ENCODE measurements around the gene POC1A. TPM values are rescaled to one million over a fixed set of nuclear protein-coding genes. Genes with fewer than 3 reads are reported as not detected.

POC1A gene
- polyA plus RNA-seq, 1 donor (not counting 4 experiments of a cell fraction or from before 2014, with no cell fraction given) = 11.5 TPM

DNA sequence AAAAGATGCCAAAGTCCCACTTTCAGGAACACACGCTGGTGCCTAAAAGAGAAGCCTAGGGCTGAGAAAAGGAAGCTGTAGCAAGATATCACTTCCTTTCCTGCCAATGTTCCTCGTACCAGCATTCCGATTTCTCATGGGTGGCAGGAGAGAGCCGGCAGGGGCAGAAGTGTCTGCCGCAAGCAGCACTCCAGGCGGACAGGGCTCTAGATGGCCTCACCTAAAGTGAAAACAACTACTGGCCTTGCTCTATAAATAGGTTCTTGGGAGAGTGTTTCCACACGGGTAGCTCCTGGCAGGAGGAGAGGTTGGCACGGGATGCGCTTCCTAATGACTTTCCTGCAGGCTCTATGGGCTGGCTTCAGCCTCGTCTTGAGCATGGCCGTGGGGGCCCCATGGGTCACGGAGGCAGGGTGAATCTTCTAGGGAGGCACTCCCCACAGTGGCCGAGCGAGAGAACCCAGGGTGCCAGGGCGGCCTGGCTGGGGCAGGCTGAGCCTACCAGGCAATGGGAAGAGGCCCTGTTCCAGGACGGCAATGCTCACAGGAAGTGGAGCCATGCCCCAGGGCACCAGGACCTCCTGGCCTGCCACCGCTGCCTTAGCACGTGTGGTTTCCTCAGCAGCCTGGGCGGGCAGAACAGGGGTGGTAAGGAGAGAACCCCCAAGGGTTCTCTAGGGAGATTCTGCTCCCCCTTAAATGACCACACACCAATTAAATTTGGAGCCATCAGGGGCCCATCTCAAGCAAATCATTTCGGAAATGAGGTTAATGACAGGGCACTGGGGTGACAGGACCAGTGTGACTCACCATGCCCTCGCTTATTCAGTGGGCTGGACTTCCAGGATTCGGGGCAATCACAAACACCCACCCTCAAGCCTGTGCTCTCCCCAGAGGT is 83.2 kb downstream of the POC1A start:
- Histone ChIP-seq H3K9ac (ENCODE audit: control insufficient read depth, extremely low read depth, insufficient read depth, low read length) (no peak overlapping the region), H3K79me2 (ENCODE audit: control insufficient read depth, insufficient read depth, low read length) (no peaks in the 10 kb centered on the region), H3K4me2 (ENCODE audit: control insufficient read depth, extremely low read depth, insufficient read depth, low read depth, low read length) (peak overlapping the region; percentile 18), H3K27ac (ENCODE audit: control insufficient read depth, insufficient read depth, low read length) (no peak overlapping the region), H3K9me3 (ENCODE audit: control insufficient read depth, low read depth, low read length) (no peaks in the 10 kb centered on the region), H4K20me1 (ENCODE audit: control insufficient read depth, extremely low read depth, insufficient read depth, low read length) (no peaks in the 10 kb centered on the region), H3K9me1 (ENCODE audit: control insufficient read depth, extremely low read depth, insufficient read depth, low read length) (no peaks in the 10 kb centered on the region), H2AFZ (ENCODE audit: control insufficient read depth, low read length) (peak overlapping the region; percentile 2), H3K4me1 (ENCODE audit: control insufficient read depth, extremely low read depth, insufficient read depth, low read length) (peaks cover 30% of the 10 kb centered on the region), H3K4me3 (ENCODE audit: control insufficient read depth in 2 of 3, extremely low read depth in 1 of 3, insufficient read depth in 2 of 3, low read depth in 1 of 3, low read length in 3 of 3) (no peak overlapping the region), H3K36me3 (ENCODE audit: control insufficient read depth in 2 of 2, extremely low read depth in 1 of 2, insufficient read depth in 2 of 2, low read length in 2 of 2) (peaks cover 0 to 3% of the 10 kb centered on the region in 2 experiments), H3K27me3 (ENCODE audit: control insufficient read depth, extremely low read depth, insufficient read depth, low read length) (no peaks in the 10 kb centered on the region)
- dilution Hi-C loops (cut with MboI; ENCODE audit: extremely low pct_ligation_motif_present, low sequenced_read_pairs) = no loop called here
- DNase-seq (ENCODE audit: low read depth, low spot score) (no peak), FAIRE-seq (peak; percentile 53)
- TF ChIP-seq, protein P1, sequence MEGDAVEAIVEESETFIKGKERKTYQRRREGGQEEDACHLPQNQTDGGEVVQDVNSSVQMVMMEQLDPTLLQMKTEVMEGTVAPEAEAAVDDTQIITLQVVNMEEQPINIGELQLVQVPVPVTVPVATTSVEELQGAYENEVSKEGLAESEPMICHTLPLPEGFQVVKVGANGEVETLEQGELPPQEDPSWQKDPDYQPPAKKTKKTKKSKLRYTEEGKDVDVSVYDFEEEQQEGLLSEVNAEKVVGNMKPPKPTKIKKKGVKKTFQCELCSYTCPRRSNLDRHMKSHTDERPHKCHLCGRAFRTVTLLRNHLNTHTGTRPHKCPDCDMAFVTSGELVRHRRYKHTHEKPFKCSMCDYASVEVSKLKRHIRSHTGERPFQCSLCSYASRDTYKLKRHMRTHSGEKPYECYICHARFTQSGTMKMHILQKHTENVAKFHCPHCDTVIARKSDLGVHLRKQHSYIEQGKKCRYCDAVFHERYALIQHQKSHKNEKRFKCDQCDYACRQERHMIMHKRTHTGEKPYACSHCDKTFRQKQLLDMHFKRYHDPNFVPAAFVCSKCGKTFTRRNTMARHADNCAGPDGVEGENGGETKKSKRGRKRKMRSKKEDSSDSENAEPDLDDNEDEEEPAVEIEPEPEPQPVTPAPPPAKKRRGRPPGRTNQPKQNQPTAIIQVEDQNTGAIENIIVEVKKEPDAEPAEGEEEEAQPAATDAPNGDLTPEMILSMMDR (optimal IDR thresholded peaks at IDR 0.05 in 1 of 3, IDR thresholded peaks at IDR 0.05 in 1 of 3, conservative IDR thresholded peaks at IDR 0.05 in 1 of 3; ENCODE audit: extremely low read depth in 1 of 3, insufficient read depth in 2 of 3, low read length in 3 of 3) = no peak
- TF ChIP-seq EZH2 (IDR thresholded peaks at IDR 0.05; ENCODE audit: low read length) = no peak

- H3K4me2 ChIP-seq (ENCODE audit: control insufficient read depth, extremely low read depth, insufficient read depth, low read depth, low read length) = no peak overlapping the region
- H4K20me1 ChIP-seq (ENCODE audit: control insufficient read depth, extremely low read depth, insufficient read depth, low read length) = no peaks in the 10 kb centered on the region
- H3K36me3 ChIP-seq (ENCODE audit: control insufficient read depth in 2 of 2, extremely low read depth in 1 of 2, insufficient read depth in 2 of 2, low read length in 2 of 2) = peaks cover 0 to 3% of the 10 kb centered on the region in 2 experiments
- no peaks in the 10 kb centered on the region for H3K79me2 ChIP-seq (ENCODE audit: control insufficient read depth, insufficient read depth, low read length)
- FAIRE-seq (no peak), DNase-seq (ENCODE audit: low read depth, low spot score) (no peak)
- dilution Hi-C loops (cut with MboI; ENCODE audit: extremely low pct_ligation_motif_present, low sequenced_read_pairs) = no loop called here
- TF ChIP-seq EZH2 (IDR thresholded peaks at IDR 0.05; ENCODE audit: low read length) = no peak
- TF ChIP-seq, protein P1 (optimal IDR thresholded peaks at IDR 0.05 in 1 of 3, IDR thresholded peaks at IDR 0.05 in 1 of 3, conservative IDR thresholded peaks at IDR 0.05 in 1 of 3; ENCODE audit: extremely low read depth in 1 of 3, insufficient read depth in 2 of 3, low read length in 3 of 3) = no peak
- no peaks in the 10 kb centered on the region for H3K9me3 ChIP-seq (ENCODE audit: control insufficient read depth, low read depth, low read length)
- no peak overlapping the region for H3K4me3 ChIP-seq (ENCODE audit: control insufficient read depth in 2 of 3, extremely low read depth in 1 of 3, insufficient read depth in 2 of 3, low read depth in 1 of 3, low read length in 3 of 3)
- no peak overlapping the region for H3K27ac ChIP-seq (ENCODE audit: control insufficient read depth, insufficient read depth, low read length)
- H3K4me1 ChIP-seq (ENCODE audit: control insufficient read depth, extremely low read depth, insufficient read depth, low read length) = peaks cover 41% of the 10 kb centered on the region
- H3K27me3 ChIP-seq (ENCODE audit: control insufficient read depth, extremely low read depth, insufficient read depth, low read length) = no peaks in the 10 kb centered on the region
- H2AFZ ChIP-seq (ENCODE audit: control insufficient read depth, low read length) = no peak overlapping the region
- no peak overlapping the region for H3K9ac ChIP-seq (ENCODE audit: control insufficient read depth, extremely low read depth, insufficient read depth, low read length)
- no peaks in the 10 kb centered on the region for H3K9me1 ChIP-seq (ENCODE audit: control insufficient read depth, extremely low read depth, insufficient read depth, low read length)
Measured at GRCh38 chr3:52069855-52070254, 84.4 kb downstream of the POC1A start.

Data from keratinocyte (primary cell).